ENCODE measurements around the gene TMEM192. TPM values are rescaled to one million over a fixed set of nuclear protein-coding genes. Genes with fewer than 3 reads are reported as not detected.

The TMEM192 gene
- polyA plus RNA-seq, 1 donor (not counting 4 experiments of a cell fraction or from before 2014, with no cell fraction given), result 29.9 TPM

DNA sequence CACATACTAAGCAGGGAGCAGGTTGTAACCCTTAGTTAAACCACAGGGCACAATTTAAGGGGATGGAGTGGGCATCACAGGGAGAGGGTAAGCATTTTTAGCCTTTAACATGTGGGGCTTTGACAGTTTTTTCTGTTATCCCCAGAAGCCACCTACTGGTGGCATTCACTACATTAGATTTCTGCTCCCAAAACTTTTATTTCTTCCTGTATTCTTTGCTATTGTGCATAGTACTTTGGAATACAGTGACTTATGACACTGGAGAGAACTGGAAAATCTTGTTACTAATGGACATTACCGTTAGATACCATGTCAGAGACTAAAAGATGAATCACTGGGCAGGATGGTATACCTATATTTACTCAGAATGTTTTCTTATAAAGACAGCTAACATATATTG lies 51.7 kb downstream of the TMEM192 start:
- no peak for TF ChIP-seq EZH2 (IDR thresholded peaks at IDR 0.05; ENCODE audit: low read length)
- TF ChIP-seq, protein P1, sequence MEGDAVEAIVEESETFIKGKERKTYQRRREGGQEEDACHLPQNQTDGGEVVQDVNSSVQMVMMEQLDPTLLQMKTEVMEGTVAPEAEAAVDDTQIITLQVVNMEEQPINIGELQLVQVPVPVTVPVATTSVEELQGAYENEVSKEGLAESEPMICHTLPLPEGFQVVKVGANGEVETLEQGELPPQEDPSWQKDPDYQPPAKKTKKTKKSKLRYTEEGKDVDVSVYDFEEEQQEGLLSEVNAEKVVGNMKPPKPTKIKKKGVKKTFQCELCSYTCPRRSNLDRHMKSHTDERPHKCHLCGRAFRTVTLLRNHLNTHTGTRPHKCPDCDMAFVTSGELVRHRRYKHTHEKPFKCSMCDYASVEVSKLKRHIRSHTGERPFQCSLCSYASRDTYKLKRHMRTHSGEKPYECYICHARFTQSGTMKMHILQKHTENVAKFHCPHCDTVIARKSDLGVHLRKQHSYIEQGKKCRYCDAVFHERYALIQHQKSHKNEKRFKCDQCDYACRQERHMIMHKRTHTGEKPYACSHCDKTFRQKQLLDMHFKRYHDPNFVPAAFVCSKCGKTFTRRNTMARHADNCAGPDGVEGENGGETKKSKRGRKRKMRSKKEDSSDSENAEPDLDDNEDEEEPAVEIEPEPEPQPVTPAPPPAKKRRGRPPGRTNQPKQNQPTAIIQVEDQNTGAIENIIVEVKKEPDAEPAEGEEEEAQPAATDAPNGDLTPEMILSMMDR (optimal IDR thresholded peaks at IDR 0.05 in 1 of 3, IDR thresholded peaks at IDR 0.05 in 1 of 3, conservative IDR thresholded peaks at IDR 0.05 in 1 of 3; ENCODE audit: extremely low read depth in 1 of 3, insufficient read depth in 2 of 3, low read length in 3 of 3), result peak in 2 of 3 experiments; percentile 2 to 17
- Histone ChIP-seq H3K27me3 (ENCODE audit: control insufficient read depth, extremely low read depth, insufficient read depth, low read length) (no peaks in the 10 kb centered on the region), H3K9ac (ENCODE audit: control insufficient read depth, extremely low read depth, insufficient read depth, low read length) (no peak overlapping the region), H3K9me3 (ENCODE audit: control insufficient read depth, low read depth, low read length) (no peaks in the 10 kb centered on the region), H2AFZ (ENCODE audit: control insufficient read depth, low read length) (no peak overlapping the region), H3K4me1 (ENCODE audit: control insufficient read depth, extremely low read depth, insufficient read depth, low read length) (no peaks in the 10 kb centered on the region), H3K79me2 (ENCODE audit: control insufficient read depth, insufficient read depth, low read length) (no peaks in the 10 kb centered on the region), H3K9me1 (ENCODE audit: control insufficient read depth, extremely low read depth, insufficient read depth, low read length) (no peaks in the 10 kb centered on the region), H3K36me3 (ENCODE audit: control insufficient read depth in 2 of 2, extremely low read depth in 1 of 2, insufficient read depth in 2 of 2, low read length in 2 of 2) (no peaks in the 10 kb centered on the region), H3K4me2 (ENCODE audit: control insufficient read depth, extremely low read depth, insufficient read depth, low read depth, low read length) (no peak overlapping the region), H3K27ac (ENCODE audit: control insufficient read depth, insufficient read depth, low read length) (no peak overlapping the region), H3K4me3 (ENCODE audit: control insufficient read depth in 2 of 3, extremely low read depth in 1 of 3, insufficient read depth in 2 of 3, low read depth in 1 of 3, low read length in 3 of 3) (no peak overlapping the region), H4K20me1 (ENCODE audit: control insufficient read depth, extremely low read depth, insufficient read depth, low read length) (no peaks in the 10 kb centered on the region)
- DNase-seq (ENCODE audit: low read depth, low spot score) (no peak), FAIRE-seq (no peak)
- dilution Hi-C loops (cut with MboI; ENCODE audit: extremely low pct_ligation_motif_present, low sequenced_read_pairs), result no loop called here

DNA sequence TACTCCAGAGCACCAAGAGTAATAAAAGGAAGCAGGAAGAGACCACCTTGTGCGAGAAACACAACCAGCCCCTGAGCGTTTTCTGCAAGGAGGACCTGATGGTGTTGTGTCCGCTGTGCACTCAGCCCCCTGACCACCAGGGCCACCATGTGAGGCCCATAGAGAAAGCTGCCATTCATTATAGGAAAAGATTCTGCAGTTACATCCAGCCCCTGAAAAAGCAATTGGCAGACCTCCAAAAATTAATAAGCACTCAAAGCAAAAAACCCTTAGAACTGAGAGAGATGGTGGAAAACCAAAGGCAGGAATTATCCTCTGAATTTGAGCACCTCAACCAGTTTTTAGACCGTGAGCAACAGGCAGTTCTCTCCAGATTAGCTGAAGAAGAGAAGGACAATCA lies 53.3 kb downstream of the TMEM192 start:
- no peak for FAIRE-seq
- Histone ChIP-seq H3K79me2 (ENCODE audit: control insufficient read depth, insufficient read depth, low read length) (no peaks in the 10 kb centered on the region), H3K4me2 (ENCODE audit: control insufficient read depth, extremely low read depth, insufficient read depth, low read depth, low read length) (no peak overlapping the region), H2AFZ (ENCODE audit: control insufficient read depth, low read length) (no peak overlapping the region), H3K4me1 (ENCODE audit: control insufficient read depth, extremely low read depth, insufficient read depth, low read length) (no peaks in the 10 kb centered on the region), H3K4me3 (ENCODE audit: control insufficient read depth in 2 of 3, extremely low read depth in 1 of 3, insufficient read depth in 2 of 3, low read depth in 1 of 3, low read length in 3 of 3) (no peak overlapping the region), H3K9me1 (ENCODE audit: control insufficient read depth, extremely low read depth, insufficient read depth, low read length) (no peaks in the 10 kb centered on the region), H3K36me3 (ENCODE audit: control insufficient read depth in 2 of 2, extremely low read depth in 1 of 2, insufficient read depth in 2 of 2, low read length in 2 of 2) (no peaks in the 10 kb centered on the region), H3K9me3 (ENCODE audit: control insufficient read depth, low read depth, low read length) (no peaks in the 10 kb centered on the region), H3K9ac (ENCODE audit: control insufficient read depth, extremely low read depth, insufficient read depth, low read length) (no peak overlapping the region), H4K20me1 (ENCODE audit: control insufficient read depth, extremely low read depth, insufficient read depth, low read length) (no peaks in the 10 kb centered on the region), H3K27me3 (ENCODE audit: control insufficient read depth, extremely low read depth, insufficient read depth, low read length) (no peaks in the 10 kb centered on the region), H3K27ac (ENCODE audit: control insufficient read depth, insufficient read depth, low read length) (no peak overlapping the region)
- dilution Hi-C loops (cut with MboI; ENCODE audit: extremely low pct_ligation_motif_present, low sequenced_read_pairs), result no loop called here
- TF ChIP-seq, protein P1 (optimal IDR thresholded peaks at IDR 0.05 in 1 of 3, IDR thresholded peaks at IDR 0.05 in 1 of 3, conservative IDR thresholded peaks at IDR 0.05 in 1 of 3; ENCODE audit: extremely low read depth in 1 of 3, insufficient read depth in 2 of 3, low read length in 3 of 3), result no peak
- TF ChIP-seq EZH2 (IDR thresholded peaks at IDR 0.05; ENCODE audit: low read length), result no peak
- no peak for DNase-seq (ENCODE audit: low read depth, low spot score)

All from keratinocyte (primary cell).